ENCODE results near the gene NOTCH1.

- TF ChIP-seq POLR2A (IDR thresholded peaks at IDR 0.05; ENCODE audit: low read depth, low read length) (no peak), TAF1 (IDR thresholded peaks at IDR 0.05; ENCODE audit: borderline replicate concordance, low read depth, low read length) (no peak), POLR2AphosphoS5 (IDR thresholded peaks at IDR 0.05; ENCODE audit: low read depth, low read length) (no peak)
Measured at GRCh38 chr9:136587145-136587943, 41.5 kb upstream of the NOTCH1 start.

All from GM12892 (cell line).